ENCODE data around the gene MAN1A1.
"Not testable (repeated sequence)": the region's sequence is repeated elsewhere in the genome, so short reads cannot be mapped to it uniquely, and the experiment has no call there.

GRCh38 chr6:119156082-119156481 lies 193.5 kb downstream of the MAN1A1 start:
- not testable (repeated sequence) for TF ChIP-seq GABPA (IDR thresholded peaks at IDR 0.05; ENCODE audit: low read depth); POLR2AphosphoS5 (IDR thresholded peaks at IDR 0.05; ENCODE audit: low read depth); CTCF (IDR thresholded peaks at IDR 0.05; ENCODE audit: insufficient read depth, low read length); REST (IDR thresholded peaks at IDR 0.05; ENCODE audit: insufficient replicate concordance, low read depth)

Measured in HL-60 (cell line).